ENCODE data around the gene KCNE3.

The KCNE3 gene

GRCh38 chr11:74465291-74465708, 2.0 kb downstream of the KCNE3 start:
- H3K36me3 ChIP-seq (ENCODE audit: insufficient read depth, low read length), result no peaks in the 10 kb centered on the region
- TF ChIP-seq CTCF (IDR thresholded peaks at IDR 0.05; ENCODE audit: low read length), result no peak
- H3K9me3 ChIP-seq (ENCODE audit: low read length), result no peaks in the 10 kb centered on the region
- H3K27me3 ChIP-seq (ENCODE audit: insufficient read depth, low read length), result no peaks in the 10 kb centered on the region
- no peaks in the 10 kb centered on the region for H4K20me1 ChIP-seq (ENCODE audit: insufficient read depth, low read length)
- H3K4me2 ChIP-seq (ENCODE audit: low read length), result no peak overlapping the region
- H3K79me2 ChIP-seq (ENCODE audit: insufficient read depth, low read length), result no peaks in the 10 kb centered on the region
- no peaks in the 10 kb centered on the region for H3K9me2 ChIP-seq (ENCODE audit: low read depth, low read length)
- H3F3A ChIP-seq (ENCODE audit: insufficient read depth, low read length), result no peaks in the 10 kb centered on the region
- H3K9ac ChIP-seq (ENCODE audit: low read length), result no peak overlapping the region
- H2AFZ ChIP-seq (ENCODE audit: low read length), result no peak overlapping the region
- H3K27ac ChIP-seq (ENCODE audit: low read depth, low read length, poor library complexity, severe bottlenecking), result no peak overlapping the region
- H3K4me3 ChIP-seq (ENCODE audit: low read depth, low read length, poor library complexity, severe bottlenecking), result no peak overlapping the region
- H3K4me1 ChIP-seq (ENCODE audit: insufficient read depth, low read length, severe bottlenecking), result no peaks in the 10 kb centered on the region

GRCh38 chr11:74464746-74465145, 2.6 kb downstream of the KCNE3 start:
- Histone ChIP-seq H3K9me3 (ENCODE audit: low read length) (no peaks in the 10 kb centered on the region), H2AFZ (ENCODE audit: low read length) (no peak overlapping the region), H3K36me3 (ENCODE audit: insufficient read depth, low read length) (no peaks in the 10 kb centered on the region), H3K9ac (ENCODE audit: low read length) (no peak overlapping the region), H3K4me2 (ENCODE audit: low read length) (no peak overlapping the region), H3F3A (ENCODE audit: insufficient read depth, low read length) (no peaks in the 10 kb centered on the region), H4K20me1 (ENCODE audit: insufficient read depth, low read length) (no peaks in the 10 kb centered on the region), H3K4me3 (ENCODE audit: low read depth, low read length, poor library complexity, severe bottlenecking) (no peak overlapping the region), H3K79me2 (ENCODE audit: insufficient read depth, low read length) (no peaks in the 10 kb centered on the region), H3K27ac (ENCODE audit: low read depth, low read length, poor library complexity, severe bottlenecking) (no peak overlapping the region), H3K9me2 (ENCODE audit: low read depth, low read length) (no peaks in the 10 kb centered on the region), H3K4me1 (ENCODE audit: insufficient read depth, low read length, severe bottlenecking) (no peaks in the 10 kb centered on the region), H3K27me3 (ENCODE audit: insufficient read depth, low read length) (no peaks in the 10 kb centered on the region)
- TF ChIP-seq EZH2 (IDR thresholded peaks at IDR 0.05; ENCODE audit: borderline replicate concordance, low read length) (no peak), CTCF (IDR thresholded peaks at IDR 0.05; ENCODE audit: low read length) (no peak)

GRCh38 chr11:74463216-74463615, 4.1 kb downstream of the KCNE3 start:
- Histone ChIP-seq H3K9me3 (ENCODE audit: low read length) (no peaks in the 10 kb centered on the region), H3K9ac (ENCODE audit: low read length) (no peak overlapping the region), H3F3A (ENCODE audit: insufficient read depth, low read length) (no peaks in the 10 kb centered on the region), H3K27ac (ENCODE audit: low read depth, low read length, poor library complexity, severe bottlenecking) (no peak overlapping the region), H3K4me2 (ENCODE audit: low read length) (no peak overlapping the region), H3K36me3 (ENCODE audit: insufficient read depth, low read length) (no peaks in the 10 kb centered on the region), H3K27me3 (ENCODE audit: insufficient read depth, low read length) (no peaks in the 10 kb centered on the region), H3K9me2 (ENCODE audit: low read depth, low read length) (no peaks in the 10 kb centered on the region), H2AFZ (ENCODE audit: low read length) (no peak overlapping the region), H4K20me1 (ENCODE audit: insufficient read depth, low read length) (no peaks in the 10 kb centered on the region), H3K79me2 (ENCODE audit: insufficient read depth, low read length) (no peaks in the 10 kb centered on the region), H3K4me1 (ENCODE audit: insufficient read depth, low read length, severe bottlenecking) (no peaks in the 10 kb centered on the region), H3K4me3 (ENCODE audit: low read depth, low read length, poor library complexity, severe bottlenecking) (no peak overlapping the region)
- TF ChIP-seq EZH2 (IDR thresholded peaks at IDR 0.05; ENCODE audit: borderline replicate concordance, low read length) (no peak), CTCF (IDR thresholded peaks at IDR 0.05; ENCODE audit: low read length) (no peak)
